Smooth muscle cell of the pulmonary artery (primary cell): ENCODE data around the gene PASD1. TPM values are rescaled to one million over a fixed set of nuclear protein-coding genes. Genes with fewer than 3 reads are reported as not detected.

Experiments used
- total RNA-seq: library from RNA; depleted of rRNA; stranded (reverse); fragments of >200 nt; gene quantifications from 2 replicates; pipeline ENCODE4 v1.2.3, GENCODE V29; 2014

PASD1 gene, protein sequence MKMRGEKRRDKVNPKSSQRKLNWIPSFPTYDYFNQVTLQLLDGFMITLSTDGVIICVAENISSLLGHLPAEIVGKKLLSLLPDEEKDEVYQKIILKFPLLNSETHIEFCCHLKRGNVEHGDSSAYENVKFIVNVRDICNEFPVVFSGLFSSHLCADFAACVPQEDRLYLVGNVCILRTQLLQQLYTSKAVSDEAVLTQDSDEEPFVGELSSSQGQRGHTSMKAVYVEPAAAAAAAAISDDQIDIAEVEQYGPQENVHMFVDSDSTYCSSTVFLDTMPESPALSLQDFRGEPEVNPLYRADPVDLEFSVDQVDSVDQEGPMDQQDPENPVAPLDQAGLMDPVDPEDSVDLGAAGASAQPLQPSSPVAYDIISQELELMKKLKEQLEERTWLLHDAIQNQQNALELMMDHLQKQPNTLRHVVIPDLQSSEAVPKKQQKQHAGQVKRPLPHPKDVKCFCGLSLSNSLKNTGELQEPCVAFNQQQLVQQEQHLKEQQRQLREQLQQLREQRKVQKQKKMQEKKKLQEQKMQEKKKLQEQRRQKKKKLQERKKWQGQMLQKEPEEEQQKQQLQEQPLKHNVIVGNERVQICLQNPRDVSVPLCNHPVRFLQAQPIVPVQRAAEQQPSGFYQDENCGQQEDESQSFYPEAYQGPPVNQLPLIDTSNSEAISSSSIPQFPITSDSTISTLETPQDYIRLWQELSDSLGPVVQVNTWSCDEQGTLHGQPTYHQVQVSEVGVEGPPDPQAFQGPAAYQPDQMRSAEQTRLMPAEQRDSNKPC
- total RNA-seq: not detected in 2 replicates

DNA sequence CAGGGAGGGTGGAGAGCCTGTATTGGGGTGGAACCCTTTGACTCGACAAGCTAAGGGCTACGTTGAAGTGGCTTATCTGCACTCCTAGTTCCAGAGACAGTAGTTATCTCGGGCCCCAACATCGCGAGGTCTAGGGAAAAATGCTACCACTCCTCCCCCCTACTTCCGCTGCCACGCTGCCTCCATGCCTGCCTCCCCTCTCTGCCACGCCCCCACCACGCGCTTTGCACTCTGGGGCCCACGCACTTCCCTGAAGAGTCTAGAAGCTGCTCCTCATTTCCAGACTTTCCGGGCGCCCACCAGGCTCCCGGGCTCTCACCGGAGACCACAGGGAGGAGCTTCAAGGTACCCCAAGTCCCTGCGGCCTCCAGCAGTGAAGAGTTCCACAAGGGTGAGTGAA, at the start of gene PASD1:
Gene PASD1, plus strand, starts transcription at position 227 of the 400 bp plus-strand sequence. CDS start 37,879 bp downstream, outside the sequence.

DNA sequence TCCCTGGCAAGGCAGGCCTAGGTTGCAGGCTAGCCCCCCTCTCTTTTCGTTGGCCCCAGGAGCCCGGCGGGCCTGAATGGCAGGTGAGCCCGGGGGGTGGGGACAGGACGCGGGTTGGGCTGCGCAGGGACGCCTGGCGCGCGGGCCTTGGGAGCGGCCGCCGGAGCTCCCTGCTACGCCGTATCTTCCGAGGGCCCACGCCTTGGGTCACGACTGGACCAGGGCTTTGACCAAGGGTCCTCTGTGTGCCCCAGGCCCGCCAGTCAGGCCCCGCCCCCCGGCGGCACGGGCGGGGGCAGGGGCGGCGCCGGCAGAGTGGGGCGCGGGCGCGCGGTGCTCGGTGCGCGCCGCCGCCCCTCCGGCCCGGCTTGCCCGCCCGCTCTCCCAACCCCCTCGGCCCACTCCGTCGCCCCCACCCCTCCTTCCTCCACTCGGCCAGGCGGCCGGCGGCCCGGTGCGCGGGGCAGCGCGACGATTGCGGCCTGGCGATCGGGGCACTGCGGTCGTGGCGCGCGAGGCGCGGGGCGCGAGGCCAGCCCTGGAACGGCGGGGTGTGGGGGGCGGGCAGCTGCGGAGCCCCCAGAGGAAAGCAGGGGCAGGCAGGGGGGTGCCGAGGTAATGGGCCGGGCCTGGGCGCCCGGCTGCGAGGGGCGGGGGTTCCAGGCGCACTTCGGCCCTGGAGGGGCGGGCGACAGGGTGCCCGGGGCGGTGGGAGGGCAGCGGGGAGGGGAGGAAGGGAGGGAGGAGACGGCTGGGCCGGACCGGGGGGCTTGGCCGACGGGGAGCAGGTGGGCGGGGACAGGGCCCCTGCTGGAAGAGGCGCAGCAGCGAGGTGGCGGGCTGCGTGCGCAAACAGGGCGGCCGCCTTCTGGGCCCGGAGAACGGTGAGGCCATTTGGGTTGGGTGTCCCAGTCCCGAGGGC, 131.4 kb downstream of the PASD1 start, which contains the start of gene PRRG3:
Gene PRRG3, plus strand, starts transcription at position 798 of the 922 bp plus-strand sequence. CDS start 3,357 bp downstream, outside the sequence.

DNA sequence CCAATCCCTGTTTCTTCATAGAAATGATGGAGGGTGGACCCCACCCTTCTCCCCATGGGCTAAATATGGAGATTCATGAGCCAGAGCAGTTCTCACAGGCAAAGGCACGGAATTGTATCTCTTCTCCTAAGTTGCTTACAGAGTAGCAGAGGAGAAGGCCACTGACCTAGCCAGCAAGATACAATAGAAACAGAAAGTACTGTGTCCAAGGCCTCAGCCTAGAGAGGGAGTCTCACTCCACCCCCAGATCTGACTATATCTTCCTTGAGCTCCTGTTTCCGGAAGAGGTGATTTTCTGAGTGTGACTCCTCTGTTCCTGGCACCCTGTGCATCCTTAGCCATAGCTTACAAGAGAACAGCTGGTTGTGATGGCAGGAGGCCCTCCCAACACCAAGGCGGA, 152.3 kb downstream of the PASD1 start, which contains the start of gene FATE1:
Gene FATE1, plus strand, starts transcription at position 284 of the 400 bp plus-strand sequence. Its CDS starts 85 bp downstream, at position 369.

Other genes starting within 250 kb of the PASD1 start
- gene VMA21, start 166.5 kb upstream of the PASD1 start, total RNA-seq: 40.0 and 46.1 TPM in 2 replicates
- not detected in 2 replicates for gene PRRG3, start 131.8 kb downstream of the PASD1 start, total RNA-seq
- not detected in 2 replicates for gene FATE1, start 152.4 kb downstream of the PASD1 start, total RNA-seq
- gene CNGA2, start 171.1 kb downstream of the PASD1 start, total RNA-seq: not detected in 2 replicates